ENCODE data around the gene TBC1D10B.

DNA sequence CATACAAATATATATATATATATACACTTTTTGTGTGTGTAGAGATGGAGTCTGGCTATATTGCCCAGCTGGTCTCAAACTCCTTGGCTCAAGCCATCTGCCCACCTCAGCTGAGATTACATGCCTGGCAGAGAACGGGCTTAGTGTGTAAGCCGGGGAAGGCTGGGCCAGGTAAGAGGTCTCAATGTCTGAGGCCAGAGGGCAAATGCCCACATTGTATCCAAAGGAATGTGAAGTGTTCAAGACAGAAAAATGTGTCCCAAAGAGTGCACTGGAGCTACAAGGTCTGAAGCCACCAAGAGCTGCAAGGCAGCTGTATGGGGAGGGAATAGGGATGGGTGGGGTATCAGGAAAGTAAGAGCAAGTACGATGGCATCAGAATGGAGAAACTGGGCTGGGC lies 24.0 kb downstream of the TBC1D10B start:
- TF ChIP-seq POLR2AphosphoS5 (IDR thresholded peaks at IDR 0.05) (no peak), POLR2A (IDR thresholded peaks at IDR 0.05) (no peak)
- TF ChIP-seq, protein P1, sequence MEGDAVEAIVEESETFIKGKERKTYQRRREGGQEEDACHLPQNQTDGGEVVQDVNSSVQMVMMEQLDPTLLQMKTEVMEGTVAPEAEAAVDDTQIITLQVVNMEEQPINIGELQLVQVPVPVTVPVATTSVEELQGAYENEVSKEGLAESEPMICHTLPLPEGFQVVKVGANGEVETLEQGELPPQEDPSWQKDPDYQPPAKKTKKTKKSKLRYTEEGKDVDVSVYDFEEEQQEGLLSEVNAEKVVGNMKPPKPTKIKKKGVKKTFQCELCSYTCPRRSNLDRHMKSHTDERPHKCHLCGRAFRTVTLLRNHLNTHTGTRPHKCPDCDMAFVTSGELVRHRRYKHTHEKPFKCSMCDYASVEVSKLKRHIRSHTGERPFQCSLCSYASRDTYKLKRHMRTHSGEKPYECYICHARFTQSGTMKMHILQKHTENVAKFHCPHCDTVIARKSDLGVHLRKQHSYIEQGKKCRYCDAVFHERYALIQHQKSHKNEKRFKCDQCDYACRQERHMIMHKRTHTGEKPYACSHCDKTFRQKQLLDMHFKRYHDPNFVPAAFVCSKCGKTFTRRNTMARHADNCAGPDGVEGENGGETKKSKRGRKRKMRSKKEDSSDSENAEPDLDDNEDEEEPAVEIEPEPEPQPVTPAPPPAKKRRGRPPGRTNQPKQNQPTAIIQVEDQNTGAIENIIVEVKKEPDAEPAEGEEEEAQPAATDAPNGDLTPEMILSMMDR (IDR thresholded peaks at IDR 0.05) = no peak

Measured in sigmoid colon (tissue), 4 donors.